Heart right ventricle (tissue), 16 donors: ENCODE results near the gene SLC26A9. TPM values are rescaled to one million over a fixed set of nuclear protein-coding genes. Genes with fewer than 3 reads are reported as not detected.

Source experiments
- ATAC-seq, 8 donors: fragments of 200-7000 bp; cut with Tn5 transposase; one replicate each; pipeline ENCODE4 v1.9.1; 2020; ENCODE audit warnings: mild to moderate bottlenecking in 8 of 8, moderate library complexity in 8 of 8, moderate number of reproducible peaks in 1 of 8
- DNase-seq, 2 donors: peaks; one replicate each; pipeline ENCODE4 v3.0.0-alpha.2; 2020
- H3K27ac ChIP-seq, 10 donors: fragments of 200-600 bp; sonication (generic) in 2 of 10; one replicate each; pipeline versions ENCODE4 v1.5.0 to v1.8.0; 2020 to 2022; ENCODE audit warnings: mild to moderate bottlenecking in 3 of 10
- H3K27me3 ChIP-seq, 7 donors: fragments of 200-600 bp; one replicate each; pipeline ENCODE4 v1.8.0; 2021 to 2022; ENCODE audit warnings: mild to moderate bottlenecking in 2 of 7
- H3K36me3 ChIP-seq, 9 donors: fragments of 200-600 bp; sonication (generic) in 1 of 9; one replicate each; pipeline versions ENCODE4 v1.5.0 to v1.8.0; 2020 to 2022; ENCODE audit warnings: mild to moderate bottlenecking in 2 of 9
- H3K4me1 ChIP-seq, 9 donors: fragments of 200-600 bp; sonication (generic) in 1 of 9; one replicate each; pipeline versions ENCODE4 v1.5.0 to v1.8.0; 2020 to 2022; ENCODE audit warnings: mild to moderate bottlenecking in 4 of 9
- H3K4me3 ChIP-seq, 10 donors: fragments of 200-600 bp; sonication (generic) in 2 of 10; one replicate each; pipeline versions ENCODE4 v1.5.0 to v1.8.0; 2020 to 2022; ENCODE audit warnings: mild to moderate bottlenecking in 7 of 10, moderate library complexity in 2 of 10
- H3K9me3 ChIP-seq, 11 donors: fragments of 200-600 bp in 10 of 11; sonication (generic) in 2 of 11; one replicate each; pipeline versions ENCODE4 v1.5.0 to v1.8.0; 2013 to 2022; ENCODE audit warnings: mild to moderate bottlenecking in 2 of 11, control low read depth in 1 of 11, moderate library complexity in 1 of 11
- WGBS, 2 donors: extraction: QIAGEN DNeasy Blood & Tissue Kit; methylation state at CpG; one replicate each; pipeline ENCODE4 v1.1.7; 2013; ENCODE audit warnings: inconsistent platforms in 1 of 2; 5-methylcytosine and 5-hydroxymethylcytosine counted together
- intact Hi-C, 10 donors: fragments of 100-400 bp; cut with DNase I; formaldehyde crosslinking; loops; one replicate each; pipeline versions ENCODE4 v1.11.1 to v1.14.2; 2022
- polyA plus RNA-seq, 2 donors: library from polyadenylated mRNA; stranded (reverse); fragments of 200-250 nt; gene quantifications; one replicate each; pipeline ENCODE4 v1.2.3, GENCODE V29; 2013
- total RNA-seq, 10 donors: library from RNA; stranded (reverse); fragmentation: NEBNext Ultra II Directional in 3 of 10; extraction: Animal tissue kit (Norgen Biotek cat#: 25700) in 3 of 10; gene quantifications; one replicate each; pipeline versions ENCODE4 v1.2.1 to v1.2.4, GENCODE V29; 2021 to 2023
- TF ChIP-seq, protein P1 (sequence below), 9 donors: fragments of 200-600 bp; sonication (generic) in 2 of 9; IDR thresholded peaks; one replicate each; pipeline versions ENCODE4 v1.5.0 to v1.8.0; 2021 to 2022; ENCODE audit warnings: antibody characterized with exemption in 9 of 9, mild to moderate bottlenecking in 5 of 9, moderate library complexity in 1 of 9
- donor health status: Arrhythmogenic right ventricular cardiomyopathy.
- donor health status: ischemic (EF 13 %, LVEDD 7.1; RV severe dilation, severe dysfunction).
- donor health status: healthy with polysubstance abuse.
- donor health status: DM: no; HTN: yes; CAD: no.
- donor health status: DM: no; HTN: no; CAD: no.
- donor health status: ischemic (EF 25% LVEDD 6.9; RV normal size, moderate dysfunction).
- donor health status: ischemic (EF 25% LVEDD 5.7; RV mildly dilated, moderate dysfunction).
- donor health status: healthy.
- donor health status: DM: yes; HTN: yes; CAD: no.
- donor health status: Ischemic cardiomyopathy.
- donor health status: ischemic (EF 35%, LVEDD 5.7; RV mildly dilated, moderate dysfunction).
- donor health status: nonischemic (EF 11% LVEDD 7.7; RV severe dilation, severe dysfunction).
- donor health status: DM: yes; HTN: yes; CAD: no.
- donor health status: PGD.
- donor health status: ischemic (EF 29% LVEDD 5.4; RV normal size, mild dysfunction).
- donor health status: nonischemic (EF 23%, LVEDD 6.1; RV moderate dilation, normal function).

SLC26A9 gene
- total and polyA plus RNA-seq, 12 donors = 3.3 to 41.1 (median 12.7) TPM

DNA sequence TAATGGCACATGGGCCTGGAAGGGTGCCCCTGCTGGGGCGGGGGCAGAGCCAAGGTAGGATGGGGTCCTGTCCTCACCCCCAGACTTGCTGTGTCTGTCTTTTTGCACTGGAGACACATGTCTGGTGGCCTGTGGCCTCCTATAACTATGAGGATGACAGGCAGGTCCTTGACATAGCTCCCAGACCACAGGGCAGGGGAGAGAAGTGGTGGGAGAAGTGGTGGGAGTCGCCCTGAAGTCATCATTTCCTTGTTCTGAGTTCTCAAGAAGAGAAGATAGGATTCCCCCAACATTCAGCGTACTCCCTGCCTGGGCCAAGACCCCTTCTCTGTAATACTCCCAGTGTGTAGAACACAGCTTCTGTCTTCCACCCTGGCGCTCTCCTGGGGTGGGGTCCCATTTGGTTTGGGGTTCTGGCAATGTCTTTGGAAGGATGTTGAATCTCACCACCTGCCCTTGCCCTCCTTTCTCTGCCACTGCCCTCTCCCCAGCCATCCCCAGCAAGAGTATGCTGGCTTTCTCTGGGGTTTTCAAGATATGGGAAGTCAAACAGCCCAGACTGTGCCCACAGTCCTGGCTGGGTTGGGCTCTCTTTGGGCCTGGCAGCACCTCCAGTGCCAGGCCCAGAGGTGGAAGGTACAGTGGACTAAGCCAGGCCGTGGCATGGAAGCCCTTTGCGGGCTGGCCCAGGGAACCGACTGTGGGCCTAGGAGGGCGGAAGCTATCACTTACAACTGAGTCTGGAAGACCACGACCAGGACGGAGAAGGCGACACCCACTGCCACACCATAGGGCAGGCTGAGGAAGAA lies 19.4 kb downstream of the SLC26A9 start:
- no peak overlapping the region for H3K4me3 ChIP-seq
- no peaks in the 10 kb centered on the region for H3K36me3 ChIP-seq
- intact Hi-C loops = loop anchor here in 1 of 10 donors (10.0 kb wide), 1 partner anchor 181 kb away; no protein-coding TSS in a partner anchor
- H3K9me3 ChIP-seq = no peaks in the 10 kb centered on the region
- TF ChIP-seq, protein P1, sequence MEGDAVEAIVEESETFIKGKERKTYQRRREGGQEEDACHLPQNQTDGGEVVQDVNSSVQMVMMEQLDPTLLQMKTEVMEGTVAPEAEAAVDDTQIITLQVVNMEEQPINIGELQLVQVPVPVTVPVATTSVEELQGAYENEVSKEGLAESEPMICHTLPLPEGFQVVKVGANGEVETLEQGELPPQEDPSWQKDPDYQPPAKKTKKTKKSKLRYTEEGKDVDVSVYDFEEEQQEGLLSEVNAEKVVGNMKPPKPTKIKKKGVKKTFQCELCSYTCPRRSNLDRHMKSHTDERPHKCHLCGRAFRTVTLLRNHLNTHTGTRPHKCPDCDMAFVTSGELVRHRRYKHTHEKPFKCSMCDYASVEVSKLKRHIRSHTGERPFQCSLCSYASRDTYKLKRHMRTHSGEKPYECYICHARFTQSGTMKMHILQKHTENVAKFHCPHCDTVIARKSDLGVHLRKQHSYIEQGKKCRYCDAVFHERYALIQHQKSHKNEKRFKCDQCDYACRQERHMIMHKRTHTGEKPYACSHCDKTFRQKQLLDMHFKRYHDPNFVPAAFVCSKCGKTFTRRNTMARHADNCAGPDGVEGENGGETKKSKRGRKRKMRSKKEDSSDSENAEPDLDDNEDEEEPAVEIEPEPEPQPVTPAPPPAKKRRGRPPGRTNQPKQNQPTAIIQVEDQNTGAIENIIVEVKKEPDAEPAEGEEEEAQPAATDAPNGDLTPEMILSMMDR (IDR thresholded peaks at IDR 0.05) = no peak
- H3K27me3 ChIP-seq = no peaks in the 10 kb centered on the region
- no peak for ATAC-seq
- no peak for DNase-seq
- H3K4me1 ChIP-seq = peaks cover 0 to 24% (median 20%) of the 10 kb centered on the region in 9 donors
- H3K27ac ChIP-seq = no peak overlapping the region
- WGBS, 2 donors = 94 to 95% methylated on average over 11 of the region's 11 CpGs

- intact Hi-C loops = loop anchor here in 1 of 10 donors (10.0 kb wide), 1 partner anchor 182 kb away; no protein-coding TSS in a partner anchor
- TF ChIP-seq, protein P1 (IDR thresholded peaks at IDR 0.05) = no peak
- Histone ChIP-seq H3K4me3 (no peak overlapping the region), H3K4me1 (peaks cover 0 to 33% (median 22%) of the 10 kb centered on the region in 9 donors), H3K27me3 (no peaks in the 10 kb centered on the region), H3K9me3 (no peaks in the 10 kb centered on the region), H3K27ac (no peak overlapping the region), H3K36me3 (no peaks in the 10 kb centered on the region)
- no peak for ATAC-seq
- no peak for DNase-seq
- WGBS, 2 donors = 85 to 96% methylated on average over 6 of the region's 6 CpGs
Observed at GRCh38 chr1:205922806-205923205, 20.4 kb downstream of the SLC26A9 start.

DNA sequence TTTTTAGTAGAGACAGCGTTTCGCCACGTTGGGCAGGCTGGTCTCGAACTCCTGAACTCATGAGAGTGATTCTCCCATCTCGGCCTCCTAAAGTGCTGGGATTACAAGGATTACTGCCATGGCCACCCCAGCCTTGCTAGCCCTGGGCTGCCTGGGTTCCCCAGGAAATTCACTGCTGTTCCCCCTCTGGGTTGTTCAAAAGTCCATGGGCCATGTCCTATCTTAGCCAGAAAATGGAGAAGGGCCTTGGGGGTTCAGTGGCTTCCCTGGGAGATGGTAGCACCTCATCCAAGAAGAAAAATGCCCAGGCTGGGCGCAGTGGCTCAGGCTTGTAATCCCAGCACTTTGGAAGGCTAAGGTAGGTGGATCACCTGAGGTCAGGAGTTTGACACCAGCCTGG lies 20.9 kb downstream of the SLC26A9 start:
- no peak for DNase-seq
- H3K4me3 ChIP-seq = no peak overlapping the region
- no peak overlapping the region for H3K27ac ChIP-seq
- no peaks in the 10 kb centered on the region for H3K36me3 ChIP-seq
- H3K4me1 ChIP-seq = peaks cover 0 to 38% (median 27%) of the 10 kb centered on the region in 9 donors
- 97 to 98% methylated on average over 6 of the region's 6 CpGs for WGBS, 2 donors
- no peaks in the 10 kb centered on the region for H3K9me3 ChIP-seq
- ATAC-seq = no peak
- TF ChIP-seq, protein P1 (IDR thresholded peaks at IDR 0.05) = no peak
- intact Hi-C loops = loop anchor here in 1 of 10 donors (10.0 kb wide), 1 partner anchor 182 kb away; no protein-coding TSS in a partner anchor
- no peaks in the 10 kb centered on the region for H3K27me3 ChIP-seq

DNA sequence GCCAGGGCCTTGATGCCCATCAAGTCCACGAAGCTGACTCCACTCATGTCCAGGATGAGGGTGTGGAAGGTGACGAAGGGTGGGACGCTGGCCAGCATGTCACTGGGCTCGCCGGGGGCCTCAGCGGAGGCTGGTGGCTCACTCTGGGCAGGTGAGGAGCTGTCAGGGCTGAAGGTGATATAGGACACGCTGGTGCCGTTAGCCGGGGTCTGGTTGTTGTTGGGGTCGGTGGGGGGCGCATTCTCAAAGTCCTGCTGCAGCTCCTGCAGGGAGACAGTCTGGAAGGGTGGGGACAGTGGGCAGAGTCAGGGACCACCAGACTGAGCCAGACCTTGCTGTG lies 21.7 kb downstream of the SLC26A9 start:
- TF ChIP-seq, protein P1 (IDR thresholded peaks at IDR 0.05) = no peak
- 91 to 93% methylated on average over 11 of the region's 11 CpGs for WGBS, 2 donors
- no peaks in the 10 kb centered on the region for H3K27me3 ChIP-seq
- peaks cover 0 to 45% (median 33%) of the 10 kb centered on the region in 9 donors for H3K4me1 ChIP-seq
- no peaks in the 10 kb centered on the region for H3K36me3 ChIP-seq
- no peak overlapping the region for H3K4me3 ChIP-seq
- ATAC-seq (no peak), DNase-seq (no peak)
- intact Hi-C loops = loop anchor here in 2 of 10 donors (2.0 to 10.0 kb wide), 2 partner anchors 55 to 183 kb away; no protein-coding TSS in a partner anchor
- no peak overlapping the region for H3K27ac ChIP-seq
- no peaks in the 10 kb centered on the region for H3K9me3 ChIP-seq
